Keratinocyte (primary cell): ENCODE results near the gene FDPS.

ENCODE experiments used
- CTCF ChIP-seq, 3 experiments: IDR thresholded peaks in 1 of 3; conservative IDR thresholded peaks in 1 of 3; optimal IDR thresholded peaks in 1 of 3; 2 replicates in 2 of 3; 3 replicates in 1 of 3; pipeline versions ENCODE3 to v1.5.1; 2011; ENCODE audit warnings: low read length in 3 of 3, mild to moderate bottlenecking in 3 of 3, moderate library complexity in 2 of 3, control low read depth in 1 of 3, inconsistent platforms in 1 of 3; ENCODE audit not compliant: insufficient read depth in 2 of 3; ENCODE audit errors: extremely low read depth in 1 of 3
- EZH2 ChIP-seq: IDR thresholded peaks from one replicate; pipeline ENCODE4 v1.6.1; 2012; ENCODE audit warnings: inconsistent platforms, mild to moderate bottlenecking, low read length, moderate library complexity

DNA sequence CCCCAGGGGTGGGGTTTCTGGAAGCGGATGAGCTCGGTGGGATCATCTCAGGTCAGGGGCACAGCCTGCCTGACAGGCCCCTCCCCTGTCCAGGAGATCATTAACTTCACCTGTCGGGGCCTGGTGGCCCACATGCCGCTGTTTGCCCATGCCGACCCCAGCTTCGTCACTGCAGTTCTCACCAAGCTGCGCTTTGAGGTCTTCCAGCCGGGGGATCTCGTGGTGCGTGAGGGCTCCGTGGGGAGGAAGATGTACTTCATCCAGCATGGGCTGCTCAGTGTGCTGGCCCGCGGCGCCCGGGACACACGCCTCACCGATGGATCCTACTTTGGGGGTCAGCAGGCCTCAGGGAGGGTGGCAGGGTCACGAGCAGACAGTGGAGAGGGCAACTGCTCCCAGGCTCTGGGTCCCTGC is 23.0 kb upstream of the FDPS start:
- TF ChIP-seq CTCF (optimal IDR thresholded peaks at IDR 0.05 in 1 of 3, IDR thresholded peaks at IDR 0.05 in 1 of 3, conservative IDR thresholded peaks at IDR 0.05 in 1 of 3; ENCODE audit: extremely low read depth in 1 of 3, insufficient read depth in 2 of 3, low read length in 3 of 3) = no peak
- no peak for TF ChIP-seq EZH2
